ENCODE data around the gene OR4L1.
"Not testable (repeated sequence)": the region's sequence is repeated elsewhere in the genome, so short reads cannot be mapped to it uniquely, and the experiment has no call there.

The OR4L1 gene

GRCh38 chr14:20059745-20060144, at the start of gene OR4L1:
OR4L1 (plus strand) TSS chr14:20060045; CDS start chr14:20060045, 0 bp downstream.
- no peak for DNase-seq (ENCODE audit: low read depth in 2 of 2)

- no peak for DNase-seq (ENCODE audit: low read depth in 2 of 2)
Observed at GRCh38 chr14:20019257-20019865, 40.5 kb upstream of the OR4L1 start, which contains the start of gene OR4K14. OR4K14 (minus strand) TSS chr14:20019307; CDS start chr14:20015193, 4,114 bp downstream.

- DNase-seq (ENCODE audit: low read depth in 2 of 2) = no peak
Observed at GRCh38 chr14:20031058-20031457, 28.8 kb upstream of the OR4L1 start.

- DNase-seq (ENCODE audit: low read depth in 2 of 2) = no peak
Observed at GRCh38 chr14:20035449-20035848, 24.4 kb upstream of the OR4L1 start.

- DNase-seq (ENCODE audit: low read depth in 2 of 2) = no peak
Observed at GRCh38 chr14:20035938-20036337, 23.9 kb upstream of the OR4L1 start, which contains the start of gene OR4K13. OR4K13 (minus strand) TSS chr14:20036038; CDS start chr14:20034758, 1,280 bp downstream.

- no peak for DNase-seq (ENCODE audit: low read depth in 2 of 2)
Observed at GRCh38 chr14:20044243-20044642, 15.6 kb upstream of the OR4L1 start.

- DNase-seq (ENCODE audit: low read depth in 2 of 2) = no peak
Observed at GRCh38 chr14:20048202-20048601, 11.6 kb upstream of the OR4L1 start.

- no peak for DNase-seq (ENCODE audit: low read depth in 2 of 2)
Observed at GRCh38 chr14:20092050-20092449, 32.2 kb downstream of the OR4L1 start.

GRCh38 chr14:20093442-20093841, 33.6 kb downstream of the OR4L1 start:
- no peak for DNase-seq (ENCODE audit: low read depth in 2 of 2)

GRCh38 chr14:20098926-20099770, 39.3 kb downstream of the OR4L1 start:
- not testable (repeated sequence) for DNase-seq (ENCODE audit: low read depth in 2 of 2)

- no peak for DNase-seq (ENCODE audit: low read depth in 2 of 2)
Observed at GRCh38 chr14:20110438-20110837, 50.6 kb downstream of the OR4L1 start, which contains the start of gene OR4K17. OR4K17 (plus strand) TSS chr14:20110739; CDS start chr14:20117500, 6,761 bp downstream.

Data from stimulated activated CD4-positive, alpha-beta T cell treated with anti-CD3 and anti-CD28 coated beads, Interleukin-1b, Interleukin-23, amount 100 ng/mL, for 1 hour (primary cell).